ENCODE results near the gene ZBTB9. TPM values are rescaled to one million over a fixed set of nuclear protein-coding genes. Genes with fewer than 3 reads are reported as not detected.
A peak's percentile ranks its signal among the peaks of the same experiment; 100 is the strongest.

Gene ZBTB9
- total and polyA plus RNA-seq, 3 experiments from 2014 or later = 9.1 to 16.5 (median 16.4) TPM

- no peaks in the 10 kb centered on the region for H3K4me1 ChIP-seq (ENCODE audit: insufficient read depth, low read length)
- CTCF ChIA-PET = interaction anchor here (0.8 kb wide), 1 partner anchor 9 kb away, joined by 3 read pairs; no protein-coding TSS in a partner anchor
- peaks cover 0 to 11% (median 0%) of the 10 kb centered on the region in 3 donors for H3K4me1 Mint-ChIP-seq
These were observed 8.0 kb upstream of the ZBTB9 start for GRCh38 chr6:33446356-33446755.

DNA sequence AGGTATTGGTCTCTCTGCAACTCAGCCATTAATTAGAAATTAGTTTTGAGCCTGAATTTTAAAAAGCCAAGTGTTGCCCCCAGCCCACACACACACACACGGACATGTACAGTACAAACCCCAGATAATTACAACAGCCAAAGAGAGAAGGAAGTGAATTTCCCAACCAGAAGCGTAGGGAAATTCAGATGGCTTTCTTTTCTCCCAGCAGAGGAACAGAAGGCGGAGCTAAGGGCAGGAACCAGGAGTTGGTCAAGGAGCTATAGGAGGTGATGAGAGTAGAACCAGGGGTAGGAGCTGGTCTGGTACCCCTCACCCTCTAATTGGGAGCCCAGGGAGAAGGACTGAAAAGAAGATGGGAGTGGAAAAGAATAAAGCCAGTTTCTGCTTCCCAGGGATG is 3.9 kb upstream of the ZBTB9 start:
- Mint-ChIP-seq H3K27ac (peak overlapping the region in 6 of 8 donors; percentile 8 to 82 (median 70)), H3K27me3 (no peaks in the 10 kb centered on the region), H3K36me3 (peaks cover 0 to 51% (median 9%) of the 10 kb centered on the region in 3 donors), H3K4me1 (peaks cover 23 to 43% (median 25%) of the 10 kb centered on the region in 3 donors), H3K4me3 (peak overlapping the region in 2 of 7 donors; percentile 44 to 45), H3K9me3 (peaks cover 0 to 1% (median 0%) of the 10 kb centered on the region in 5 donors)
- ChIA-PET POLR2A (interaction anchor here (0.7 kb wide), 1 partner anchor 17 kb away, joined by 3 read pairs; no protein-coding TSS in a partner anchor), CTCF (no interaction called here)
- Histone ChIP-seq H3K9me3 (ENCODE audit: low read length) (no peaks in the 10 kb centered on the region), H3K36me3 (ENCODE audit: insufficient read depth, low read length) (peaks cover 3% of the 10 kb centered on the region), H3K4me1 (ENCODE audit: insufficient read depth, low read length) (peaks cover 20% of the 10 kb centered on the region), H3K27me3 (ENCODE audit: insufficient read depth, low read length, poor library complexity, severe bottlenecking) (no peaks in the 10 kb centered on the region), H3K4me3 (ENCODE audit: low read length) (no peak overlapping the region), H3K27ac (ENCODE audit: low read depth, low read length) (no peak overlapping the region)
- DNase-seq = no peak

More at GRCh38 chr6:33446356-33446755, 8.0 kb upstream of the ZBTB9 start:
- Histone ChIP-seq H3K4me3 (ENCODE audit: low read length) (no peak overlapping the region), H3K36me3 (ENCODE audit: insufficient read depth, low read length) (peaks cover 6% of the 10 kb centered on the region), H3K27ac (ENCODE audit: low read depth, low read length) (no peak overlapping the region), H3K27me3 (ENCODE audit: insufficient read depth, low read length, poor library complexity, severe bottlenecking) (no peaks in the 10 kb centered on the region), H3K9me3 (ENCODE audit: low read length) (no peaks in the 10 kb centered on the region)
- Mint-ChIP-seq H3K27ac (peak overlapping the region in 7 of 8 donors; percentile 4 to 88 (median 43)), H3K4me3 (peak overlapping the region in 1 of 7 donors; percentile 44), H3K27me3 (no peaks in the 10 kb centered on the region), H3K9me3 (peaks cover 0 to 1% (median 0%) of the 10 kb centered on the region in 5 donors), H3K36me3 (peaks cover 0 to 72% (median 12%) of the 10 kb centered on the region in 3 donors)
- DNase-seq = no peak
- POLR2A ChIA-PET = interaction anchor here (0.6 kb wide), 1 partner anchor 29 kb away, joined by 4 read pairs; no protein-coding TSS in a partner anchor

- no peaks in the 10 kb centered on the region for H3K9me3 ChIP-seq (ENCODE audit: low read length)
- H3K4me1 ChIP-seq (ENCODE audit: insufficient read depth, low read length) = peaks cover 21% of the 10 kb centered on the region
- no peak overlapping the region for H3K27ac ChIP-seq (ENCODE audit: low read depth, low read length)
- Mint-ChIP-seq H3K27me3 (no peaks in the 10 kb centered on the region), H3K4me1 (peaks cover 30 to 54% (median 33%) of the 10 kb centered on the region in 3 donors), H3K4me3 (peak overlapping the region in 2 of 7 donors; percentile 15 to 38), H3K27ac (peak overlapping the region in 6 of 8 donors; percentile 41 to 72 (median 51)), H3K9me3 (peaks cover 0 to 1% (median 0%) of the 10 kb centered on the region in 5 donors), H3K36me3 (peaks cover 0 to 53% (median 3%) of the 10 kb centered on the region in 3 donors)
- H3K4me3 ChIP-seq (ENCODE audit: low read length) = no peak overlapping the region
- H3K36me3 ChIP-seq (ENCODE audit: insufficient read depth, low read length) = peaks cover 3% of the 10 kb centered on the region
- no peaks in the 10 kb centered on the region for H3K27me3 ChIP-seq (ENCODE audit: insufficient read depth, low read length, poor library complexity, severe bottlenecking)
- POLR2A ChIA-PET = no interaction called here
- DNase-seq = no peak
- CTCF ChIA-PET = no interaction called here
These were observed 2.8 kb upstream of the ZBTB9 start for GRCh38 chr6:33451606-33452005.

DNA sequence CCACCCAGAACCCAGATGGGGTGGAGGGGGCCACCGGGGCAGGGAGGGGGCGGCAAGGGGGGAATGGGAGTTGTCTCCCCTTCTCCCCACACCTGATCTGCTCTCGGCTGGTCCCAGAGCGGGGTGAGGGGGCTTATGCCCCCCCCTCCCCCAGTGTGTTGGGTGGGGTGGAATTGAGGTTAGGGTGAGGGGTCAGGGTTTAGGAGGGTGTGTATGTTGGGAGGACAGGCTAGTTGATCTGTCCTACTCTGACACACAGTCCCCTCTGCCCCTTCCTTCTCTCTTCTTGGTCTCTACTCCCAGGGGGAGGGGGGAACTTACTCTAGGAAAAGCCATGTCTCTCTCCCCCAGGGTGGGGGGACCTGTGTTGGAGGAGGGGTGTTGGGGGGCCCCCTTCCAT is 1.9 kb upstream of the ZBTB9 start:
- peaks cover 0 to 52% (median 5%) of the 10 kb centered on the region in 3 donors for H3K36me3 Mint-ChIP-seq
- H3K4me1 ChIP-seq (ENCODE audit: insufficient read depth, low read length) = peaks cover 21% of the 10 kb centered on the region
- peaks cover 36 to 57% (median 41%) of the 10 kb centered on the region in 3 donors for H3K4me1 Mint-ChIP-seq
- peak overlapping the region in 2 of 8 donors; percentile 33 to 36 for H3K27ac Mint-ChIP-seq
- H3K9me3 ChIP-seq (ENCODE audit: low read length) = no peaks in the 10 kb centered on the region
- no peak for DNase-seq
- H3K27me3 Mint-ChIP-seq = no peaks in the 10 kb centered on the region
- peaks cover 0 to 1% (median 0%) of the 10 kb centered on the region in 5 donors for H3K9me3 Mint-ChIP-seq
- H3K27me3 ChIP-seq (ENCODE audit: insufficient read depth, low read length, poor library complexity, severe bottlenecking) = no peaks in the 10 kb centered on the region
- peaks cover 10% of the 10 kb centered on the region for H3K36me3 ChIP-seq (ENCODE audit: insufficient read depth, low read length)
- H3K4me3 ChIP-seq (ENCODE audit: low read length) = no peak overlapping the region
- CTCF ChIA-PET = no interaction called here
- no peak overlapping the region for H3K4me3 Mint-ChIP-seq
- POLR2A ChIA-PET = interaction anchor here (0.6 kb wide), 2 partner anchors 17 to 42 kb away, joined by 3 to 4 read pairs; no protein-coding TSS in a partner anchor
- no peak overlapping the region for H3K27ac ChIP-seq (ENCODE audit: low read depth, low read length)

DNA sequence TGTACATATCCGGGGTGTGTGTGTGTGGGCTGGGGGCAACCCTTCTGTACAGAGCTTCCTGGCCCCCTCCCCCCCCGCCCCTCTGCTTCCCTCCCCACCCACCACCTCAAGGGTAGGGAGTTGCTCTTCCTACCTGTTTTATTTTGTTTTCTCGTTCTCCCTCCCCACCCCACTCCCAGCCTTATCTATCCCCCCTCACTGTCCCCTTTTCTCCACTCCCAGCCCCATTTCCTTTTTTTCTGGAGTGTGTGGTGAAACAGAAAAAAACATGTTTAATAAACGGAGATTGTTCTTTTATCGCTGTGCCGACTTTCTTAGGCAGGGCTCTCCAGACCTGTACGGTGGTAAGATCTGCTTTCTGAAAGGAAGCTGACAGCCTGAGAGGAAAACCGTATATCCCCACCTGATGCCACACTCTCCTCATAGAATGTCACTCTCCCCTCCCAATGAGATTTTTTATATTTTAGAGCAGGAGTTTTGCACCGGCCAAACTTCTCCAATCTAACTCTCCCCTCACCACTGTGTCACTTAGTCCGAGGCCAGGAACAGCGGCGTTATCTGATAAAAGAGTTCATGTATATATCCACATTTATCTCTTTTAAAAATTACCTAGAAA is 875 bp upstream of the ZBTB9 start:
- Mint-ChIP-seq H3K4me1 (peaks cover 36 to 50% (median 43%) of the 10 kb centered on the region in 3 donors), H3K4me3 (peak overlapping the region; percentile 90 to 99 (median 97)), H3K9me3 (no peaks in the 10 kb centered on the region), H3K36me3 (peaks cover 0 to 43% (median 2%) of the 10 kb centered on the region in 3 donors), H3K27ac (peak overlapping the region; percentile 89 to 98 (median 94)), H3K27me3 (no peaks in the 10 kb centered on the region)
- Histone ChIP-seq H3K36me3 (ENCODE audit: insufficient read depth, low read length) (peaks cover 10% of the 10 kb centered on the region), H3K4me3 (ENCODE audit: low read length) (peak overlapping the region; percentile 84), H3K27ac (ENCODE audit: low read depth, low read length) (peak overlapping the region; percentile 84), H3K27me3 (ENCODE audit: insufficient read depth, low read length, poor library complexity, severe bottlenecking) (no peaks in the 10 kb centered on the region), H3K4me1 (ENCODE audit: insufficient read depth, low read length) (peaks cover 21% of the 10 kb centered on the region), H3K9me3 (ENCODE audit: low read length) (no peaks in the 10 kb centered on the region)
- peak in 1 of 5 donors; percentile 27 for DNase-seq
- POLR2A ChIA-PET = interaction anchor here (0.6 to 1.5 kb wide), 10 partner anchors 22 to 1833 kb away, joined by 3 to 14 read pairs (median 4); partner anchors contain the start of genes PHF1, PRRC2A, RPS18 and VPS52
- CTCF ChIA-PET = interaction anchor here (1.1 to 1.6 kb wide), 5 partner anchors 25 to 205 kb away, joined by 3 to 7 read pairs (median 3); no protein-coding TSS in a partner anchor

DNA sequence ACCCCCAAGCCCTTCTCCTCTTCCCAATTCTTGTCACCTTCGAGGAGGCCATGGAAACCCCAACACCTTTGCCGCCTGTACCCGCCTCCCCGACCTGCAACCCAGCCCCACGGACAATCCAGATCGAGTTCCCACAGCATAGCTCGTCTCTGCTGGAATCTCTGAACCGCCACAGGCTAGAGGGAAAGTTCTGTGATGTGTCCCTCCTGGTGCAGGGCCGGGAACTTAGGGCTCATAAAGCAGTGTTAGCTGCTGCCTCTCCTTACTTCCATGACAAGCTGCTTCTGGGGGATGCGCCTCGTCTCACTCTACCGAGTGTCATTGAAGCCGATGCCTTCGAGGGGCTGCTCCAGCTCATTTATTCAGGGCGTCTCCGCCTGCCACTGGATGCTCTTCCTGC is 675 bp downstream of the ZBTB9 start:
- peaks cover 36 to 50% (median 43%) of the 10 kb centered on the region in 3 donors for H3K4me1 Mint-ChIP-seq
- Histone ChIP-seq H3K27ac (ENCODE audit: low read depth, low read length) (peak overlapping the region; percentile 84), H3K4me3 (ENCODE audit: low read length) (peak overlapping the region; percentile 84), H3K27me3 (ENCODE audit: insufficient read depth, low read length, poor library complexity, severe bottlenecking) (no peaks in the 10 kb centered on the region), H3K9me3 (ENCODE audit: low read length) (no peaks in the 10 kb centered on the region), H3K4me1 (ENCODE audit: insufficient read depth, low read length) (peaks cover 21% of the 10 kb centered on the region), H3K36me3 (ENCODE audit: insufficient read depth, low read length) (peaks cover 10% of the 10 kb centered on the region)
- peak overlapping the region; percentile 89 to 98 (median 94) for H3K27ac Mint-ChIP-seq
- DNase-seq = no peak
- H3K36me3 Mint-ChIP-seq = peaks cover 0 to 35% (median 4%) of the 10 kb centered on the region in 3 donors
- ChIA-PET POLR2A (interaction anchor here (0.5 to 1.5 kb wide), 10 partner anchors 24 to 483 kb away, joined by 3 to 14 read pairs (median 4); partner anchors contain the start of genes BAK1, CUTA, ITPR3 and PHF1), CTCF (interaction anchor here (0.8 to 1.6 kb wide), 4 partner anchors 8 to 64 kb away, joined by 3 to 7 read pairs (median 4); no protein-coding TSS in a partner anchor)
- H3K27me3 Mint-ChIP-seq = no peaks in the 10 kb centered on the region
- H3K9me3 Mint-ChIP-seq = no peaks in the 10 kb centered on the region
- peak overlapping the region; percentile 90 to 99 (median 97) for H3K4me3 Mint-ChIP-seq

DNA sequence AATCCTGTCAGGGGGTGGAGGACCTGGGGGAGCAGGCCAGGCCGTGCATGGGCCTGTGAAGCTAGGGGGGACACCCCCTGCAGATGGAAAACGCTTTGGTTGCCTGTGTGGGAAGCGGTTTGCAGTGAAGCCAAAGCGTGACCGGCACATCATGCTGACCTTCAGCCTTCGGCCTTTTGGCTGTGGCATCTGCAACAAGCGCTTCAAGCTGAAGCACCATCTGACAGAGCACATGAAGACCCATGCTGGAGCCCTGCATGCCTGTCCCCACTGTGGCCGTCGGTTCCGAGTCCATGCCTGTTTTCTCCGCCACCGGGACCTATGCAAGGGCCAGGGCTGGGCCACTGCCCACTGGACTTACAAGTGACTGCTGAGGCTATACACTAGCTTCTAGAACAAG is 1.8 kb downstream of the ZBTB9 start:
- no peaks in the 10 kb centered on the region for H3K27me3 Mint-ChIP-seq
- peaks cover 0 to 33% (median 4%) of the 10 kb centered on the region in 3 donors for H3K36me3 Mint-ChIP-seq

More for the DNA sequence above, 1.8 kb downstream of the ZBTB9 start:
- Histone ChIP-seq H3K9me3 (ENCODE audit: low read length) (no peaks in the 10 kb centered on the region), H3K4me1 (ENCODE audit: insufficient read depth, low read length) (peaks cover 21% of the 10 kb centered on the region), H3K27me3 (ENCODE audit: insufficient read depth, low read length, poor library complexity, severe bottlenecking) (no peaks in the 10 kb centered on the region), H3K27ac (ENCODE audit: low read depth, low read length) (no peak overlapping the region), H3K4me3 (ENCODE audit: low read length) (no peak overlapping the region), H3K36me3 (ENCODE audit: insufficient read depth, low read length) (peaks cover 10% of the 10 kb centered on the region)
- Mint-ChIP-seq H3K27ac (peak overlapping the region in 3 of 8 donors; percentile 8 to 56 (median 23)), H3K4me3 (peak overlapping the region; percentile 23 to 99 (median 47)), H3K9me3 (no peaks in the 10 kb centered on the region), H3K4me1 (peaks cover 36 to 47% (median 43%) of the 10 kb centered on the region in 3 donors)
- ChIA-PET POLR2A (interaction anchor here (0.6 to 1.0 kb wide), 2 partner anchors 25 to 302 kb away, joined by 3 to 5 read pairs; no protein-coding TSS in a partner anchor), CTCF (interaction anchor here (1.2 kb wide), 1 partner anchor 26 kb away, joined by 3 read pairs; no protein-coding TSS in a partner anchor)
- no peak for DNase-seq
